GM23338 (cell line): ENCODE measurements around the gene KCNJ11. TPM values are rescaled to one million over a fixed set of nuclear protein-coding genes. Genes with fewer than 3 reads are reported as not detected.

Source experiments
- ATAC-seq: fragments of 200-7000 bp; cut with Tn5 transposase; 3 replicates; pipeline ENCODE4 v1.9.1; 2020
- DNase-seq: peaks from one replicate; pipeline ENCODE4 v3.0.0-alpha.2; 2015; ENCODE audit warnings: low spot score
- H2AFZ ChIP-seq: fragments of 200-600 bp; sonication (generic); 2 replicates; pipeline ENCODE4 v1.8.0; 2016; ENCODE audit warnings: antibody characterized with exemption, mild to moderate bottlenecking, moderate library complexity
- H3F3A ChIP-seq: fragments of 200-600 bp; sonication (generic); replicated peaks from 2 replicates; pipeline ENCODE4 v1.8.0; 2017; ENCODE audit warnings: antibody characterized with exemption, mixed run types, low read depth
- H3K27ac ChIP-seq: fragments of 200-600 bp; sonication (generic); 2 replicates; pipeline ENCODE4 v1.6.1; 2016; ENCODE audit warnings: low read depth
- H3K27me3 ChIP-seq: fragments of 200-600 bp; sonication (generic); 2 replicates; pipeline ENCODE4 v1.8.0; 2016; ENCODE audit warnings: mild to moderate bottlenecking, mixed run types, moderate library complexity; ENCODE audit not compliant: insufficient read depth
- H3K36me3 ChIP-seq: fragments of 200-600 bp; sonication (generic); 2 replicates; pipeline ENCODE4 v1.8.0; 2016; ENCODE audit warnings: mild to moderate bottlenecking; ENCODE audit not compliant: insufficient read depth
- H3K4me1 ChIP-seq: fragments of 200-600 bp; sonication (generic); 2 replicates; pipeline ENCODE4 v1.8.0; 2016; ENCODE audit warnings: mild to moderate bottlenecking, moderate library complexity; ENCODE audit not compliant: insufficient read depth
- H3K4me2 ChIP-seq: fragments of 200-600 bp; sonication (generic); 2 replicates; pipeline ENCODE4 v1.7.1; 2017; ENCODE audit warnings: mixed run types
- H3K4me3 ChIP-seq: fragments of 200-600 bp; sonication (generic); 2 replicates; pipeline ENCODE4 v1.6.1; 2016; ENCODE audit warnings: mixed run types
- H3K79me2 ChIP-seq: fragments of 200-600 bp; sonication (generic); replicated peaks from 2 replicates; pipeline ENCODE4 v1.8.0; 2017; ENCODE audit warnings: mild to moderate bottlenecking; ENCODE audit not compliant: insufficient read depth
- H3K9me2 ChIP-seq: fragments of 200-600 bp; sonication (generic); 2 replicates; pipeline ENCODE4 v1.8.0; 2017; ENCODE audit not compliant: insufficient read depth
- H4K20me1 ChIP-seq: fragments of 200-600 bp; sonication (generic); replicated peaks from 2 replicates; pipeline ENCODE4 v1.8.0; 2017; ENCODE audit warnings: mild to moderate bottlenecking; ENCODE audit not compliant: insufficient read depth
- H3K27ac Mint-ChIP-seq: 2 replicates; pipeline ENCODE4 v1.8.0; 2020; ENCODE audit warnings: inconsistent platforms, mild to moderate bottlenecking, moderate library complexity, mixed read lengths
- H3K27me3 Mint-ChIP-seq: 3 replicates; pipeline ENCODE4 v1.8.0; 2022; ENCODE audit warnings: low read depth, mild to moderate bottlenecking, moderate library complexity, mixed read lengths, inconsistent platforms; ENCODE audit not compliant: insufficient read depth, poor library complexity
- H3K36me3 Mint-ChIP-seq: 3 replicates; pipeline ENCODE4 v1.8.0; 2021; ENCODE audit warnings: low read depth, mild to moderate bottlenecking, inconsistent platforms, moderate library complexity, mixed read lengths
- H3K4me1 Mint-ChIP-seq: 3 replicates; pipeline ENCODE4 v1.8.0; 2020; ENCODE audit warnings: mild to moderate bottlenecking, inconsistent platforms, mixed read lengths
- H3K4me3 Mint-ChIP-seq: 3 replicates; pipeline ENCODE4 v1.8.0; 2021; ENCODE audit warnings: moderate library complexity, mild to moderate bottlenecking, inconsistent platforms, mixed read lengths
- H3K9me3 Mint-ChIP-seq: 3 replicates; pipeline ENCODE4 v1.8.0; 2020; ENCODE audit warnings: moderate library complexity, mild to moderate bottlenecking, inconsistent platforms, mixed read lengths
- CTCF ChIP-seq, 2 experiments: fragments of 200-600 bp in 1 of 2; sonication (generic) in 1 of 2; conservative IDR thresholded peaks; 2 replicates each; pipeline versions ENCODE4 v1.5.1 to v1.6.1; 2016 to 2017; ENCODE audit warnings: antibody characterized with exemption in 2 of 2, low read depth in 2 of 2, mild to moderate bottlenecking in 2 of 2, moderate library complexity in 1 of 2
- EZH2 ChIP-seq: fragments of 200-600 bp; sonication (generic); IDR thresholded peaks from one replicate; pipeline ENCODE4 v1.8.0; 2017; ENCODE audit warnings: antibody characterized with exemption, mild to moderate bottlenecking, low read depth; ENCODE audit not compliant: unreplicated experiment
- REST ChIP-seq: IDR thresholded peaks from one replicate; pipeline ENCODE4 v1.6.1; 2018; ENCODE audit warnings: antibody characterized with exemption; ENCODE audit not compliant: unreplicated experiment
- polyA plus RNA-seq: library from polyadenylated mRNA; unstranded; fragments of >200 nt; fragmentation: Nextera tagmentation; extraction: Ambion mirVana; gene quantifications from 2 replicates; pipeline ENCODE4 v1.2.1, GENCODE V29; 2016
- total RNA-seq: library from RNA; depleted of rRNA; stranded (reverse); fragments of >200 nt; shearing (Covaris generic); gene quantifications from 2 replicates; pipeline ENCODE4 v1.2.3, GENCODE V29; 2014

KCNJ11 gene
- total and polyA plus RNA-seq, 2 experiments from 2014 or later: 0.89 to 7.9 TPM

GRCh38 chr11:17384002-17384511 lies 4.4 kb downstream of the KCNJ11 start:
- no peaks in the 10 kb centered on the region for H3K4me1 ChIP-seq
- DNase-seq (peak; percentile 93), ATAC-seq (peak; percentile 73)
- no peaks in the 10 kb centered on the region for H3K79me2 ChIP-seq
- no peak overlapping the region for H2AFZ ChIP-seq
- Mint-ChIP-seq H3K9me3 (peaks cover 5% of the 10 kb centered on the region), H3K27me3 (peaks cover 16% of the 10 kb centered on the region), H3K4me3 (no peak overlapping the region), H3K27ac (no peak overlapping the region), H3K36me3 (peaks cover 17% of the 10 kb centered on the region; the same call in 2 of the 3 replicates), H3K4me1 (peaks cover 6% of the 10 kb centered on the region; the same call in 2 of the 3 replicates)
- no peak overlapping the region for H3K27ac ChIP-seq
- no peak overlapping the region for H3K4me3 ChIP-seq
- no peaks in the 10 kb centered on the region for H3F3A ChIP-seq
- no peaks in the 10 kb centered on the region for H4K20me1 ChIP-seq
- peak; percentile 86 to 97 for TF ChIP-seq CTCF (conservative IDR thresholded peaks at IDR 0.05; ENCODE audit: low read depth in 2 of 2)
- TF ChIP-seq REST: no peak
- H3K36me3 ChIP-seq: no peaks in the 10 kb centered on the region
- no peaks in the 10 kb centered on the region for H3K27me3 ChIP-seq
- H3K4me2 ChIP-seq: no peak overlapping the region
- H3K9me2 ChIP-seq: 0 out of 2 replicates have a peak, but pooled peaks cover 3% of the 10 kb centered on the region

GRCh38 chr11:17383461-17383860 lies 5.0 kb downstream of the KCNJ11 start:
- Histone ChIP-seq H4K20me1 (no peaks in the 10 kb centered on the region), H3K4me1 (no peaks in the 10 kb centered on the region), H3K4me2 (no peak overlapping the region), H3K27ac (no peak overlapping the region), H3K4me3 (no peak overlapping the region), H3K36me3 (peaks cover 3% of the 10 kb centered on the region; the same call in 1 of the 2 replicates), H3K79me2 (no peaks in the 10 kb centered on the region), H3F3A (no peaks in the 10 kb centered on the region), H3K27me3 (no peaks in the 10 kb centered on the region), H2AFZ (no peak overlapping the region), H3K9me2 (0 out of 2 replicates have a peak, but pooled peaks cover 3% of the 10 kb centered on the region)
- Mint-ChIP-seq H3K4me1 (peaks cover 6% of the 10 kb centered on the region; the same call in 2 of the 3 replicates), H3K27me3 (peaks cover 11% of the 10 kb centered on the region), H3K9me3 (peaks cover 11% of the 10 kb centered on the region), H3K4me3 (no peak overlapping the region), H3K36me3 (peaks cover 20% of the 10 kb centered on the region), H3K27ac (no peak overlapping the region)
- ATAC-seq: no peak
- no peak for TF ChIP-seq EZH2
- no peak for DNase-seq
